ENCODE data around the gene FNDC1. TPM values are rescaled to one million over a fixed set of nuclear protein-coding genes. Genes with fewer than 3 reads are reported as not detected.
A peak's percentile ranks its signal among the peaks of the same experiment; 100 is the strongest.

Gene FNDC1
- total RNA-seq, 2 experiments from 2014 or later: not detected

DNA sequence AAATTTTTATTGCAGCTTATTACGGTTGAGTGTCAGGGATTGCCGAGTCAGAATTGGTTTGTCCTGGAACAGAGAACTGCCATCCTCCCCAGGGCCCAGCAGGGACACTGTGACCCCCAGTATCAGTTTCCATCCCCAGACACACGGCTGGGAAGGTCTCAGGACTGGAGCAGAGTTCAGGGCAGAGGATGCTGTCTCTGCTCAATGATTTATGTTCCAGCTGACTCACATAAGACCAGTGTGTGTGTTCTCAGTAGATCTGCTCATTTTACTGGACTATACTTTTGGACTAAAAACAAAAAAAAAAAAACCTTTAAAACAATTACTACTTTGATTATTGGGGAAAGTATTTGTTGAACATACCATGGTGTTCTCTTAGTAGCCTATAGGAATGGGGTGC, 44.2 kb downstream of the FNDC1 start:
- Mint-ChIP-seq H3K4me3 (no peak overlapping the region), H3K36me3 (ENCODE audit: low read depth) (no peaks in the 10 kb centered on the region), H3K27me3 (ENCODE audit: low read depth) (peaks cover 4% of the 10 kb centered on the region), H3K9me3 (no peaks in the 10 kb centered on the region), H3K27ac (no peak overlapping the region), H3K4me1 (ENCODE audit: low read depth) (no peaks in the 10 kb centered on the region)
- intact Hi-C loops (cut with micrococcal nuclease): no loop called here
- no peak for DNase-seq
- CTCF ChIA-PET: interaction anchor here (1.2 kb wide), 1 partner anchor 39 kb away, joined by 4 read pairs; no protein-coding TSS in a partner anchor

DNA sequence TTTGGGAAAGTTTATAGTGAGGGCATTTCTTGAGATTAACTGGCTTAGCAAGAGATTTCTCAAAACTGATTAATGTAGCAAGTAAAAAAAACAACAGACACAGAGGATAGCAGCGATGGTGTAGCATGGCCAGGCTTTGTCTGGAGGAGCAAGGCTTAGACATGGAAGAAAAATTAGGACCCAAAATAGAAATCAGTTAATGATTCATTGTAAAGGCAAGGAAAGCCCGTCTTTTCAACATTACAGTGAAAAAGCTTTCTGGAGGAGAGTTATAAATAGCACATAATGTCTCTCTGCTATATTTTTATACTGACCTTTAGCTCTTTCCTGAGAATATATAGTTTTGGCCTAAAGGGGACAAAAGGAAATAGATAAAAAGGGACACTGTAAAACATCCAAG, 45.1 kb downstream of the FNDC1 start:
- Mint-ChIP-seq H3K27me3 (ENCODE audit: low read depth) (peaks cover 4% of the 10 kb centered on the region), H3K4me1 (ENCODE audit: low read depth) (no peaks in the 10 kb centered on the region), H3K9me3 (no peaks in the 10 kb centered on the region), H3K36me3 (ENCODE audit: low read depth) (no peaks in the 10 kb centered on the region), H3K27ac (no peak overlapping the region), H3K4me3 (no peak overlapping the region)
- intact Hi-C loops (cut with micrococcal nuclease): no loop called here
- CTCF ChIA-PET: interaction anchor here (0.5 to 1.2 kb wide), 2 partner anchors 39 to 525 kb away, joined by 3 to 4 read pairs; no protein-coding TSS in a partner anchor
- DNase-seq: no peak

DNA sequence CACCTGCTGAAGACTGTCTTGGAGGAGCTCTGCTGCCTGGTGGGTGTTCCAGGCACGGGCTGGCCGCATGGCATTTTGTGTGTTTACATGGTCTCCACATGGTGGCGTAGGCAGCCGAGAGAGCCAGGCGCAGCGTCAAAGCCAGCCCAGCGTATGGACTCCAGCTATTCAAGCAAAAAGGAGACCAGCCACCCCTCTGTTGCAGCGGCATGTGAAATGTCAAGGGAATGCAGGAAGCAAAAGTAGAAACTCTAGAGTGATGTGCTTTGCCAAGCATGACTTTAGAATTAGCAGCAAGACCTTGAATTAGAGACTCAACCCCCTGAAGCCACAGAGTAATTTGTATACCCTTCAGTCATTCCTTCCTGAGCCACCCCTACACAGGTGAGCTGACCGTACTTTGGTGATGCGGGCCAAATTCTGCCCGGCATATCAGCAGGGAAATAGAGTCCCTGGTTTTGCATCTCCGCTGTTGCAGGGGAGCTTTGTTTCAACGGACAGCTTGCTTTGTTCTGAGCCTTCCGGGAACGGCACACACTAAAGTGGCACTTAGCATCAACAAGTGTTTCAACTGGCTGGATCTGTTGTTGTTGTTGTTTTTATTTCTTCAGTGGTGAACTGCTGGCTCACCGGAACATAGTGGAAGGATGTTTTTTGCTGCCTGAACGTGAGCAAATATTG, 48.5 kb downstream of the FNDC1 start:
- H3K4me1 Mint-ChIP-seq (ENCODE audit: low read depth): no peaks in the 10 kb centered on the region
- H3K27ac Mint-ChIP-seq: no peak overlapping the region
- H3K27me3 Mint-ChIP-seq (ENCODE audit: low read depth): peaks cover 10% of the 10 kb centered on the region
- intact Hi-C loops (cut with micrococcal nuclease): no loop called here
- CTCF ChIA-PET: interaction anchor here (0.6 to 1.2 kb wide), 5 partner anchors 19 to 438 kb away, joined by 3 to 7 read pairs (median 4); no protein-coding TSS in a partner anchor
- no peak overlapping the region for H3K4me3 Mint-ChIP-seq
- H3K36me3 Mint-ChIP-seq (ENCODE audit: low read depth): no peaks in the 10 kb centered on the region
- no peaks in the 10 kb centered on the region for H3K9me3 Mint-ChIP-seq
- peak; percentile 33 for DNase-seq

DNA sequence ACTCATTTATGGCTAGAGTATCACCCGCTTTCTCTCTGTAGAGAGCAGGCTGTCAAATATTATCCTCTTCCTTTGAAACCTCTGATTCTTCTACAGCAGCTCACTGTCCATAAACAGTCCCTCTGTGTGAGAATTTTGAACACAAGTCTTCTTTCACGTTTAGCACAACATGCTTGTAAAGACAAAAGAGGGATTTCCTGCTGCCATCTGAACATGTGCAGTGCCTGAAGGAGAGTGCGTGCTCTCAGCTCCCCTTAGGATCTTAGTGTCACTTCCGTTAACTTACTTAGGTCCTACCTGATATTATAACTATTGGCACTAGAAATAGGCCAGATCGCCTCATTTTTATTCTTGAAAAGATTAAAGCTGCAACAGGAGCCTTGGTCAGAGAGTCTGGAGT, 50.9 kb downstream of the FNDC1 start:
- intact Hi-C loops (cut with micrococcal nuclease): no loop called here
- CTCF ChIA-PET: no interaction called here
- Mint-ChIP-seq H3K27ac (no peak overlapping the region), H3K4me3 (no peak overlapping the region), H3K27me3 (ENCODE audit: low read depth) (peaks cover 15% of the 10 kb centered on the region), H3K4me1 (ENCODE audit: low read depth) (no peaks in the 10 kb centered on the region), H3K36me3 (ENCODE audit: low read depth) (no peaks in the 10 kb centered on the region), H3K9me3 (no peaks in the 10 kb centered on the region)
- no peak for DNase-seq

DNA sequence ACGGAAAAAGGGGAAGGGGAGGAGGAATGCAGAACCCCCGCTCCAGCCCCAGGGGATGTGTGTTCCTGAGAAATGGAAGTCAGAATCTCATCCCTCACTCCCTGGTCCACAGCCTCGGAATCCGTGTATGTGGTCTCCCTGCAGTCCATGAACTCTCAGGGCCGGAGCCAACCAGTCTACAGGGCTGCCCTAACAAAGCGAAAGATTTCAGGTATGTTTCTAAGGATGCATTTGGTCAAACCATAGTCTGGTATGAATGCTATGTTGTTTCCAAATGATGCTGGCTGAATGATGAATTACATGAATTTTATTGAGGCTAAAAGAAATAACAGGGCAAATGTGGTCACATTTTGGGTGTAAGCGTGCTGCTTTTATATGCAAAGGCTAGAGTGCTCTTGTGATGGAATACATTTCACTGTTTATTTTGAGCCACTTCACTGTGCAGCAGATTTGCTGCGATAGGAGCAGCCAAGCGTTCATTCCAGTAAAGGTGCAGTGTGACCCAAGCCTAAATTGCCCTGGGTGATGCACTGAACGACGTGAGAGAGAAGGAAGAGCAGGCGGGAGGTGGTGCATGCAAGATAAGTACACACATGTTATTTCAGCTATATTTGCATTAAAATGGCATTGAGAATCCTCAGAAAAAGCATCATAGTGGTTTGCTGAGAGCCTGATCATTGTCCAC, 52.4 kb downstream of the FNDC1 start:
- H3K27me3 Mint-ChIP-seq (ENCODE audit: low read depth): peaks cover 18% of the 10 kb centered on the region
- H3K9me3 Mint-ChIP-seq: no peaks in the 10 kb centered on the region
- CTCF ChIA-PET: interaction anchor here (1.2 kb wide), 1 partner anchor 33 kb away, joined by 3 read pairs; no protein-coding TSS in a partner anchor
- H3K4me3 Mint-ChIP-seq: no peak overlapping the region
- intact Hi-C loops (cut with micrococcal nuclease): no loop called here
- H3K27ac Mint-ChIP-seq: no peak overlapping the region
- no peaks in the 10 kb centered on the region for H3K4me1 Mint-ChIP-seq (ENCODE audit: low read depth)
- no peaks in the 10 kb centered on the region for H3K36me3 Mint-ChIP-seq (ENCODE audit: low read depth)
- no peak for DNase-seq

DNA sequence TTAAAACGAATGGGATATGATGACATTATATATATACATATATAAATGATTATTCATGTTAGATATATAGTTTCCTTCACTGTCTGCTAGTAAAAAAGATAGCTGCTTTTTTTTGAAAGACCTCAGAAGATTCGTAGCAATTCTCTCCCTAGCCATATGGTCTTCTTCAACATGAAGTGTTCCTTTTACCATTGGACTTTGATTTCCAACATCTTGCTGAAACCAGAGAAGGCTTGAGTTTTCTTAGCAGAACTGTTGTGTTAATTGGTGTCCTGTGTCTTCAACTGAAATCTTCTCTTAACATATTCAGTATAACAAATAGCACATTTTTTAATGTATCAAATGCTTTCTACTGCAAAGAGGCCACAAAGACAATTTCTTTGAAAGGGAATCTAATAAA, 55.3 kb downstream of the FNDC1 start:
- Mint-ChIP-seq H3K4me1 (ENCODE audit: low read depth) (no peaks in the 10 kb centered on the region), H3K27ac (no peak overlapping the region), H3K27me3 (ENCODE audit: low read depth) (peaks cover 14% of the 10 kb centered on the region), H3K9me3 (no peaks in the 10 kb centered on the region), H3K36me3 (ENCODE audit: low read depth) (no peaks in the 10 kb centered on the region), H3K4me3 (no peak overlapping the region)
- CTCF ChIA-PET: no interaction called here
- intact Hi-C loops (cut with micrococcal nuclease): no loop called here
- DNase-seq: no peak

DNA sequence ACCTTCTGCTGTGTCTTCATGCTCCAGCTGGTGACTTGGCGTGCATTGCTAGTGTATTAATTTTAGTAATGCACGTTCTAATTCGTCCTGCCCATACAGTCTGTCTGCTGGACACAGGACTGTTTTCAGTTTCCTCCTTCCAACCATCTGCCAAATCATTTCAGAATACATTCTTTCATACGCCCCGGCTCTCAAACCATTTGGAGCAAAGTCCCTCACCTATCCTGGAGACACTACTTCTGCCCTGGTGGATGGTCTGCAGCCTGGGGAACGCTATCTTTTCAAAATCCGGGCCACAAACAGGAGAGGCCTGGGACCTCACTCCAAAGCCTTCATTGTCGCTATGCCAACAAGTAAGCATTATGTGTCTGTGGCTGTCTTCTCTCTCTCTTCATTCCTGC, 60.5 kb downstream of the FNDC1 start:
- Mint-ChIP-seq H3K4me1 (ENCODE audit: low read depth) (peaks cover 2% of the 10 kb centered on the region), H3K27me3 (ENCODE audit: low read depth) (peaks cover 30% of the 10 kb centered on the region), H3K36me3 (ENCODE audit: low read depth) (no peaks in the 10 kb centered on the region), H3K4me3 (no peak overlapping the region), H3K27ac (no peak overlapping the region), H3K9me3 (no peaks in the 10 kb centered on the region)
- intact Hi-C loops (cut with micrococcal nuclease): no loop called here
- no peak for DNase-seq
- CTCF ChIA-PET: interaction anchor here (0.6 to 1.3 kb wide), 2 partner anchors 11 to 425 kb away, joined by 3 read pairs; no protein-coding TSS in a partner anchor

DNA sequence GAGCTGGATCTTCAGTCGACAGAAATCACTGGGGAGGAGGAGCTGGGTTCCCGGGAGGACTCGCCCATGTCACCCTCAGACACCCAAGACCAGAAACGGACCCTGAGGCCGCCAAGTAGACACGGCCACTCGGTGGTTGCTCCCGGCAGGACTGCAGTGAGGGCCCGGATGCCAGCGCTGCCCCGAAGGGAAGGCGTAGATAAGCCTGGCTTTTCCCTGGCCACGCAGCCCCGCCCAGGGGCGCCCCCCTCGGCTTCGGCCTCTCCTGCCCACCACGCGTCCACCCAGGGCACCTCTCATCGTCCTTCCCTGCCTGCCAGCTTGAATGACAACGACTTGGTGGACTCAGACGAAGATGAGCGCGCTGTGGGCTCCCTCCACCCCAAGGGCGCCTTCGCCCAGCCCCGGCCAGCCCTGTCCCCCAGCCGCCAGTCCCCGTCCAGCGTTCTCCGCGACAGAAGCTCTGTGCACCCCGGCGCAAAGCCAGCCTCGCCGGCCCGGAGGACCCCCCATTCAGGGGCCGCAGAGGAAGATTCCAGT, 63.0 kb downstream of the FNDC1 start:
- no peak for DNase-seq
- no peak overlapping the region for H3K4me3 Mint-ChIP-seq
- no peaks in the 10 kb centered on the region for H3K36me3 Mint-ChIP-seq (ENCODE audit: low read depth)
- H3K27ac Mint-ChIP-seq: no peak overlapping the region
- intact Hi-C loops (cut with micrococcal nuclease): no loop called here
- peaks cover 34% of the 10 kb centered on the region for H3K27me3 Mint-ChIP-seq (ENCODE audit: low read depth)
- H3K4me1 Mint-ChIP-seq (ENCODE audit: low read depth): peaks cover 2% of the 10 kb centered on the region
- no peaks in the 10 kb centered on the region for H3K9me3 Mint-ChIP-seq
- CTCF ChIA-PET: no interaction called here

DNA sequence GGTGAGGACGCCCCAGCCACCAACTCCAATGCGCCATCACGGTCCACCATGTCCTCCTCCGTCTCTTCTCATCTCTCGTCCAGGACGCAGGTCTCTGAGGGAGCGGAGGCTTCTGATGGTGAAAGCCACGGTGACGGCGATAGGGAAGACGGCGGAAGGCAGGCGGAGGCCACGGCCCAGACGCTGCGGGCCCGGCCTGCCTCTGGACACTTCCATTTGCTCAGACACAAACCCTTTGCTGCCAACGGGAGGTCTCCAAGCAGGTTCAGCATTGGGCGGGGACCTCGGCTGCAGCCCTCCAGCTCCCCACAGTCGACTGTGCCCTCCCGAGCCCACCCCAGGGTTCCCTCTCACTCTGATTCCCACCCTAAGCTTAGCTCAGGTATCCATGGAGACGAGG, 63.6 kb downstream of the FNDC1 start:
- CTCF ChIA-PET: no interaction called here
- no peaks in the 10 kb centered on the region for H3K9me3 Mint-ChIP-seq
- no peak for DNase-seq
- intact Hi-C loops (cut with micrococcal nuclease): no loop called here
- no peak overlapping the region for H3K4me3 Mint-ChIP-seq
- H3K27me3 Mint-ChIP-seq (ENCODE audit: low read depth): peaks cover 34% of the 10 kb centered on the region
- no peaks in the 10 kb centered on the region for H3K36me3 Mint-ChIP-seq (ENCODE audit: low read depth)
- H3K27ac Mint-ChIP-seq: no peak overlapping the region
- peaks cover 2% of the 10 kb centered on the region for H3K4me1 Mint-ChIP-seq (ENCODE audit: low read depth)

DNA sequence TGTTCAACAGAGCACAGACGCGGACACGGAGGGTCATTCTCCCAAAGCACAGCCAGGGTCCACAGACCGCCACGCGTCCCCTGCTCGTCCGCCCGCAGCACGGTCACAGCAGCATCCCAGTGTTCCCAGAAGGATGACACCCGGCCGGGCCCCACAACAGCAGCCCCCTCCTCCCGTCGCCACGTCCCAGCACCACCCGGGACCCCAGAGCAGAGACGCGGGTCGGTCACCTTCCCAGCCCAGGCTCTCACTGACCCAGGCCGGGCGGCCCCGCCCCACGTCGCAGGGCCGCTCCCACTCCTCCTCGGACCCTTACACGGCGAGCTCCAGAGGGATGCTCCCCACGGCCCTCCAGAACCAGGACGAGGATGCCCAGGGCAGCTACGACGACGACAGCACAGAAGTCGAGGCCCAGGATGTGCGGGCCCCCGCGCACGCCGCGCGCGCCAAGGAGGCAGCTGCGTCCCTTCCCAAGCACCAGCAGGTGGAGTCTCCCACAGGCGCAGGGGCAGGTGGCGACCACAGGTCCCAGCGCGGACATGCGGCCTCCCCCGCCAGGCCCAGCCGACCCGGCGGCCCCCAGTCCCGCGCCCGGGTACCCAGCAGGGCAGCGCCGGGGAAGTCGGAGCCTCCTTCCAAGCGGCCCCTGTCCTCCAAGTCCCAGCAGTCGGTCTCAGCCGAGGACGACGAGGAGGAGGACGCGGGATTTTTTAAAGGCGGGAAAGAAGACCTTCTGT, 64.3 kb downstream of the FNDC1 start:
- no peaks in the 10 kb centered on the region for H3K36me3 Mint-ChIP-seq (ENCODE audit: low read depth)
- no peak for DNase-seq
- peaks cover 38% of the 10 kb centered on the region for H3K27me3 Mint-ChIP-seq (ENCODE audit: low read depth)
- intact Hi-C loops (cut with micrococcal nuclease): no loop called here
- H3K27ac Mint-ChIP-seq: no peak overlapping the region
- H3K4me1 Mint-ChIP-seq (ENCODE audit: low read depth): peaks cover 2% of the 10 kb centered on the region
- H3K9me3 Mint-ChIP-seq: no peaks in the 10 kb centered on the region
- CTCF ChIA-PET: no interaction called here
- H3K4me3 Mint-ChIP-seq: no peak overlapping the region

DNA sequence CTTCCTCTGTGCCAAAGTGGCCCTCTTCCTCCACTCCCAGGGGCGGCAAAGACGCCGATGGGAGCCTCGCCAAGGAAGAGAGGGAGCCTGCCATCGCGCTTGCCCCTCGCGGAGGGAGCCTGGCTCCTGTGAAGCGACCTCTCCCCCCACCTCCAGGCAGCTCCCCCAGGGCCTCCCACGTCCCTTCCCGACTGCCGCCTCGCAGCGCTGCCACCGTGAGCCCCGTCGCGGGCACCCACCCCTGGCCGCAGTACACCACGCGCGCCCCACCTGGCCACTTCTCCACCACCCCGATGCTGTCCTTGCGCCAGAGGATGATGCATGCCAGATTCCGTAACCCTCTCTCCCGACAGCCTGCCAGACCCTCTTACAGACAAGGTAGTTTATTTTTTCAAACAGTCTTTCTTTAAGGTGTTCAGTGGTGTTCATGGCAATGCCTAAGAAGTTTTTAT, 64.9 kb downstream of the FNDC1 start:
- CTCF ChIA-PET: no interaction called here
- H3K27me3 Mint-ChIP-seq (ENCODE audit: low read depth): peaks cover 39% of the 10 kb centered on the region
- intact Hi-C loops (cut with micrococcal nuclease): no loop called here
- H3K36me3 Mint-ChIP-seq (ENCODE audit: low read depth): no peaks in the 10 kb centered on the region
- no peaks in the 10 kb centered on the region for H3K9me3 Mint-ChIP-seq
- DNase-seq: no peak
- no peak overlapping the region for H3K27ac Mint-ChIP-seq
- H3K4me3 Mint-ChIP-seq: no peak overlapping the region
- peaks cover 2% of the 10 kb centered on the region for H3K4me1 Mint-ChIP-seq (ENCODE audit: low read depth)

DNA sequence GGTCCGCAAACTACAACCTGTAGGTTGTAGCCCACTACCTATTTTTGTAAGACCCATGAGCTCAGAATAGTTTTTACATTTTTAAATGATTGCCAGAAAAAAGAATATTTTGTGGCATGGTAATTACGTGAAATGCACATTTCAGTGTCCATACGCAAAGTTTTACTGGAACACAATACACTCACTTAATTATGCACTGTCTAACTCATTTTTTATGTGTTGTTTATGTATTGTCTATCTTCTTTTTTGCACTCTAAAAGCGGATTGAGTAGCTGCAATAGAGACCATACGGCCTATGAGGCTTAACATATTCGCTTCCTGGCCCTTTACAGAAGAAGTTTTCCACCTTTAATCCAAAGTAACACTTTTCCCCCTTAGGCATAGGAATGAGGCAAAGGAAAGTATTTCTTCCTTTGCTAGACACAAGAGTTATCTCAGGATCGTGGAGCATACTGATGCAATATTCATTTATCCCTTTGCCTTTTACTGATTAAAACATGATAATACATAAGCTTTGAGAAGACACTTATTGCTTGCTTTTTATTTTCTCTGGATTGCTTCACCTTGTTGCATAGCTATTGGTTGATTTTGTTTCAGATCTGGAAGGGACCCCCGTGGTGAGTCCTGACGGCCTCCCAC, 69.8 kb downstream of the FNDC1 start:
- Mint-ChIP-seq H3K9me3 (no peaks in the 10 kb centered on the region), H3K4me1 (ENCODE audit: low read depth) (peaks cover 2% of the 10 kb centered on the region)

More for the DNA sequence above, 69.8 kb downstream of the FNDC1 start:
- Mint-ChIP-seq H3K36me3 (ENCODE audit: low read depth) (no peaks in the 10 kb centered on the region), H3K27ac (no peak overlapping the region), H3K27me3 (ENCODE audit: low read depth) (peaks cover 28% of the 10 kb centered on the region), H3K4me3 (no peak overlapping the region)
- no peak for DNase-seq
- intact Hi-C loops (cut with micrococcal nuclease): no loop called here
- CTCF ChIA-PET: interaction anchor here (0.6 to 1.5 kb wide), 3 partner anchors 14 to 402 kb away, joined by 3 to 6 read pairs (median 4); no protein-coding TSS in a partner anchor

All from activated naive CD4-positive, alpha-beta T cell treated with anti-CD3 and anti-CD28 coated beads for 36 hours (primary cell).